SK-N-MC (cell line): ENCODE results near the gene FXYD2.

Experiments
- EZH2 ChIP-seq: fragments of 200-600 bp; sonication (generic); IDR thresholded peaks from one replicate; pipeline ENCODE4 v1.6.1; 2017; ENCODE audit warnings: antibody characterized with exemption
- FOXP2 ChIP-seq: optimal IDR thresholded peaks from 2 replicates; pipeline ENCODE3; 2011; ENCODE audit warnings: mild to moderate bottlenecking, moderate library complexity; ENCODE audit not compliant: insufficient read depth; ENCODE audit errors: extremely low read length, control extremely low read depth
- POLR2AphosphoS5 ChIP-seq: IDR thresholded peaks from 2 replicates; pipeline ENCODE4 v1.6.1; 2012; ENCODE audit warnings: mild to moderate bottlenecking, low read depth, low read length, borderline replicate concordance

DNA sequence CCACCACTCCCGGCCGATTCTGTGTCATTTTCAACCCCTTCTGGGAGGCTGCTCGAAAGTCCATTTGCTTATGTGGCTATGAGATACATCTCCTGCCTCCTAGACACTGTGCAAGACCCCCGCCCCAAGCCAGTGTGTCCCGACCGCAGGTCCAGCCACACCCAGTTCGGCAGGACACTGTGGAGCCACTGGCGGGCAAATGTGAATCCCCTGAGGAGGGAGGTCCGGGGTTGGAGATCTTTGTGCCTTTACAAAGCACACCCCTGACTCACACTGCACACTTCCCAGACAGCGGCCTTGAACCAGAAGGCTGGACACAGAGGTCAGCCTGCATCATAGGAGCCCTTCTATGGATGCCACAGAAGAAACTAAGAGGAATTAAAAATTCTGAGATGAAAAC is 34.5 kb upstream of the FXYD2 start:
- no peak for TF ChIP-seq POLR2AphosphoS5
- no peak for TF ChIP-seq EZH2
- no peak for TF ChIP-seq FOXP2
